HepG2 (cell line): ENCODE data around the gene WWC1. TPM values are rescaled to one million over a fixed set of nuclear protein-coding genes. Genes with fewer than 3 reads are reported as not detected.

Source experiments
- ATAC-seq: fragments of 200-7000 bp; cut with Tn5 transposase; 3 replicates; pipeline ENCODE4 v1.9.1; 2020; ENCODE audit warnings: mild to moderate bottlenecking, moderate library complexity
- BruUV-seq: library from RNA; stranded (reverse); fragments of 400-500 nt; replicated peaks from 2 replicates; lab custom pipeline; 2021; lab: Mats Ljungman, UMichigan
- CTCF ChIA-PET: fragments of 300-600 bp; formaldehyde crosslinking; extraction: SDS; loops from one replicate; lab custom pipeline; 2021; ENCODE audit warnings: low total read pairs, inconsistent platforms, low intra/inter-chr PET ratio; lab: Yijun Ruan, JAX
- POLR2A ChIA-PET: fragments of 350-600 bp; sonication (Branson Sonifier 250); formaldehyde crosslinking; loops from one replicate; lab custom pipeline; 2020; ENCODE audit warnings: antibody characterized with exemption, inconsistent platforms; lab: Yijun Ruan, JAX
- DNase-seq: peaks from one replicate; pipeline ENCODE4 v3.0.0-alpha.2; 2015; ENCODE audit warnings: low spot score
- FAIRE-seq: peaks from 3 replicates; lab custom pipeline; 2011; peaks lifted over from hg19 to GRCh38; lab: Jason Lieb, UNC
- H2AFZ ChIP-seq: one replicate; pipeline ENCODE4 v1.6.1; 2011; ENCODE audit warnings: low read length, inconsistent platforms
- H3K27ac ChIP-seq: fragments of 300-600 bp; 3 replicates; pipeline ENCODE4 v1.8.0; 2011; ENCODE audit warnings: mixed run types, mild to moderate bottlenecking, mixed read lengths, low read length, inconsistent platforms; ENCODE audit not compliant: insufficient read depth; ENCODE audit errors: extremely low read length
- H3K27me3 ChIP-seq, 2 experiments: fragments of 200-600 bp in 1 of 2; 2 replicates in 1 of 2; 3 replicates in 1 of 2; pipeline versions ENCODE4 v1.6.0 to v1.8.0; 2011; ENCODE audit warnings: low read length in 2 of 2, mild to moderate bottlenecking in 2 of 2, moderate library complexity in 2 of 2, inconsistent platforms in 1 of 2; ENCODE audit not compliant: insufficient read depth in 2 of 2, control insufficient read depth in 1 of 2
- H3K36me3 ChIP-seq, 2 experiments: fragments of 200-600 bp in 1 of 2; replicated peaks in 1 of 2; 2 replicates in 1 of 2; 3 replicates in 1 of 2; pipeline versions ENCODE4 v1.5.1 to v1.8.0; 2011; ENCODE audit warnings: low read length in 2 of 2, inconsistent platforms in 1 of 2; ENCODE audit not compliant: insufficient read depth in 2 of 2, control insufficient read depth in 1 of 2
- H3K4me1 ChIP-seq: 2 replicates; pipeline ENCODE4 v1.5.1; 2012; ENCODE audit warnings: low read length, inconsistent platforms; ENCODE audit not compliant: insufficient read depth
- H3K4me2 ChIP-seq: 2 replicates; pipeline ENCODE4 v1.6.0; 2011; ENCODE audit warnings: low read depth, low read length, inconsistent platforms
- H3K4me3 ChIP-seq, 3 experiments: fragments of 200-600 bp in 1 of 3; sonication (generic), shearing (Covaris generic) in 1 of 3; replicated peaks in 1 of 3; 2 replicates each; pipeline ENCODE4 v1.5.1; 2011 to 2016; ENCODE audit warnings: low read length in 3 of 3, inconsistent platforms in 2 of 3, low read depth in 2 of 3, mild to moderate bottlenecking in 2 of 3, control low read depth in 1 of 3, mixed read lengths in 1 of 3; ENCODE audit not compliant: insufficient read depth in 1 of 3
- H3K79me2 ChIP-seq: one replicate; pipeline ENCODE4 v1.6.1; 2011; ENCODE audit warnings: low read length, inconsistent platforms; ENCODE audit not compliant: insufficient read depth
- H3K9ac ChIP-seq: 2 replicates; pipeline ENCODE4 v1.6.0; 2011; ENCODE audit warnings: mild to moderate bottlenecking, low read depth, low read length, inconsistent platforms; ENCODE audit not compliant: insufficient read depth
- H3K9me3 ChIP-seq: 2 replicates; pipeline ENCODE4 v1.5.1; 2012; ENCODE audit warnings: mild to moderate bottlenecking, low read length
- H4K20me1 ChIP-seq: 2 replicates; pipeline ENCODE4 v1.6.0; 2011; ENCODE audit warnings: inconsistent platforms, mild to moderate bottlenecking, low read length, moderate library complexity; ENCODE audit not compliant: insufficient read depth
- ATM ChIP-seq: fragments of 450-650 bp; IDR thresholded peaks from 2 replicates; pipeline ENCODE4 v1.7.1; 2017; ENCODE audit warnings: mild to moderate bottlenecking, borderline replicate concordance
- KLF13 ChIP-seq: sonication (generic); formaldehyde crosslinking; IDR thresholded peaks from 2 replicates; pipeline ENCODE4 v1.4.0; 2020; ENCODE audit warnings: mild to moderate bottlenecking, missing genetic modification reagents
- KLF9 ChIP-seq: IDR thresholded peaks from 2 replicates; pipeline ENCODE4 v1.6.1; 2016; ENCODE audit warnings: low read depth
- NFE2 ChIP-seq: sonication (generic); formaldehyde crosslinking; IDR thresholded peaks from 2 replicates; pipeline ENCODE4 v1.4.0; 2020; ENCODE audit warnings: missing genetic modification reagents
- STAG1 ChIP-seq: sonication (generic); formaldehyde crosslinking; IDR thresholded peaks from 2 replicates; pipeline ENCODE4 v1.4.0; 2020; ENCODE audit warnings: missing genetic modification reagents
- ZNF136 ChIP-seq: sonication (generic); formaldehyde crosslinking; IDR thresholded peaks from 2 replicates; pipeline ENCODE4 v1.8.1; 2022; ENCODE audit warnings: low read depth, mild to moderate bottlenecking, moderate library complexity, missing genetic modification reagents
- ZNF816 ChIP-seq: sonication (generic); formaldehyde crosslinking; IDR thresholded peaks from 2 replicates; pipeline ENCODE4 v1.8.0; 2022; ENCODE audit warnings: missing genetic modification reagents, mild to moderate bottlenecking, borderline replicate concordance
- ZNF841 ChIP-seq: sonication (generic); formaldehyde crosslinking; IDR thresholded peaks from 2 replicates; pipeline ENCODE4 v1.8.1; 2023; ENCODE audit warnings: missing genetic modification reagents, borderline replicate concordance
- ZSCAN30 ChIP-seq: sonication (generic); formaldehyde crosslinking; IDR thresholded peaks from 2 replicates; pipeline ENCODE4 v1.5.0; 2020; ENCODE audit warnings: mild to moderate bottlenecking, missing genetic modification reagents
- WGBS: methylation state at CpG from one replicate; pipeline ENCODE4 v1.1.6; 2017; ENCODE audit warnings: low lambda C conversion rate; 5-methylcytosine and 5-hydroxymethylcytosine counted together
- in situ Hi-C: cut with HindIII; loops from 2 replicates; pipeline ENCODE4 v1.10.0; 2017; ENCODE audit warnings: low pct_unique_long_range_greater_than_20kb; ENCODE audit not compliant: extremely low pct_ligation_motif_present
- intact Hi-C: fragments of 100-400 bp; cut with micrococcal nuclease; formaldehyde crosslinking; loops from one replicate; pipeline ENCODE4 v1.10.0; 2022; ENCODE audit not compliant: unreplicated experiment
- polyA plus RNA-seq, 8 experiments: library from polyadenylated mRNA; depleted of rRNA in 3 of 8; stranded (reverse) in 7 of 8; unstranded in 1 of 8; fragments of >200 nt; fragmentation: Illumina TruSeq in 4 of 8; extraction: Trizol in 4 of 8; gene quantifications; 2 replicates each; pipeline versions ENCODE4 v1.2.1 to v1.2.3, GENCODE V29; 2011 to 2016; ENCODE audit warnings: low read depth in 4 of 8, missing spikeins in 1 of 8, mixed read lengths in 1 of 8; ENCODE audit not compliant: insufficient read depth in 1 of 8
- total RNA-seq, 5 experiments: library from RNA; depleted of rRNA; stranded (reverse); fragments of >200 nt; fragmentation: Illumina TruSeq; extraction: Trizol; gene quantifications; 2 replicates each; pipeline ENCODE4 v1.2.3, GENCODE V29; 2016; ENCODE audit warnings: low read depth in 1 of 5

The WWC1 gene
- total and polyA plus RNA-seq, 2 of the 13 experiments (the other 11 are each of a cell fraction or from before 2014, with no cell fraction given), result 8.3 to 17.9 TPM

GRCh38 chr5:168451565-168451964 is 160.1 kb downstream of the WWC1 start:
- intact Hi-C loops (no loop called here), in situ Hi-C loops (no loop called here)
- ChIA-PET POLR2A (no interaction called here), CTCF (no interaction called here)
- 98% methylated on average over 3 of the region's 3 CpGs for WGBS
- BruUV-seq, result no TSS peak
- H3K4me1 ChIP-seq, result no peaks in the 10 kb centered on the region
- TF ChIP-seq KLF13, result no peak
- no peak for TF ChIP-seq NFE2 (CRISPR knock-in tag)
- no peak for TF ChIP-seq STAG1
- no peak for TF ChIP-seq ZNF136 (CRISPR knock-in tag)
- TF ChIP-seq ATM, result no peak
- no peak for TF ChIP-seq ZNF841
- TF ChIP-seq ZNF816 (CRISPR knock-in tag), result no peak
- TF ChIP-seq KLF9 (CRISPR knock-in tag), result no peak
- FAIRE-seq (no peak), ATAC-seq (no peak), DNase-seq (no peak)
- peaks cover 11 to 18% of the 10 kb centered on the region in 2 experiments; a peak in 4 of 5 replicates for H3K36me3 ChIP-seq
- no peak overlapping the region for H3K4me3 ChIP-seq
- no peaks in the 10 kb centered on the region for H4K20me1 ChIP-seq
- H3K9me3 ChIP-seq, result no peaks in the 10 kb centered on the region
- no peak overlapping the region for H3K27ac ChIP-seq
- H3K79me2 ChIP-seq, result no peaks in the 10 kb centered on the region
- no peak overlapping the region for H3K4me2 ChIP-seq
- H3K27me3 ChIP-seq, result no peaks in the 10 kb centered on the region
- no peak overlapping the region for H3K9ac ChIP-seq
- no peak overlapping the region for H2AFZ ChIP-seq

GRCh38 chr5:168455201-168455600 is 163.8 kb downstream of the WWC1 start:
- FAIRE-seq (no peak), ATAC-seq (no peak), DNase-seq (no peak)
- Histone ChIP-seq H2AFZ (no peak overlapping the region), H3K4me3 (no peak overlapping the region), H4K20me1 (no peaks in the 10 kb centered on the region), H3K27ac (no peak overlapping the region), H3K4me2 (no peak overlapping the region), H3K79me2 (no peaks in the 10 kb centered on the region), H3K27me3 (no peaks in the 10 kb centered on the region)
- POLR2A ChIA-PET, result no interaction called here
- CTCF ChIA-PET, result no interaction called here
- in situ Hi-C loops, result no loop called here
- BruUV-seq, result no TSS peak
- intact Hi-C loops, result no loop called here
- no peak for TF ChIP-seq ZSCAN30 (CRISPR knock-in tag)
- TF ChIP-seq, all 625 proteins: peak for 0
- WGBS, result no CpG with 5 or more reads among the region's 12 CpGs
- Histone ChIP-seq H3K9ac (no peak overlapping the region), H3K4me1 (no peaks in the 10 kb centered on the region), H3K36me3 (peaks cover 21 to 44% of the 10 kb centered on the region in 2 experiments), H3K9me3 (no peaks in the 10 kb centered on the region)
